Skin epidermis (tissue), 12 donors: ENCODE results near the gene SHISAL1.
"Not testable (repeated sequence)": the region's sequence is repeated elsewhere in the genome, so short reads cannot be mapped to it uniquely, and the experiment has no call there.

Experiments used
- H3K27ac ChIP-seq, 21 experiments: fragments of 200-600 bp; sonication (generic) in 11 of 21; one replicate each; pipeline ENCODE4 v1.5.0; 2020; ENCODE audit warnings: mild to moderate bottlenecking in 3 of 21, inconsistent platforms in 2 of 21, moderate library complexity in 2 of 21
- H3K4me3 ChIP-seq, 7 experiments: fragments of 200-600 bp; sonication (generic) in 2 of 7; one replicate each; pipeline ENCODE4 v1.5.0; 2020; ENCODE audit warnings: inconsistent platforms in 2 of 7, mild to moderate bottlenecking in 2 of 7, moderate library complexity in 1 of 7

The SHISAL1 gene

GRCh38 chr22:44330744-44331660, 18.3 kb upstream of the SHISAL1 start:
- Histone ChIP-seq H3K4me3 (peak overlapping the region; percentile 17 to 33 (median 22)), H3K27ac (peak overlapping the region in 3 of 21 experiments; percentile 16 to 50 (median 34))

GRCh38 chr22:44330188-44330743, 17.5 kb upstream of the SHISAL1 start:
- peak overlapping the region in 3 of 7 experiments; percentile 21 to 27 (median 27) for H3K4me3 ChIP-seq

DNA sequence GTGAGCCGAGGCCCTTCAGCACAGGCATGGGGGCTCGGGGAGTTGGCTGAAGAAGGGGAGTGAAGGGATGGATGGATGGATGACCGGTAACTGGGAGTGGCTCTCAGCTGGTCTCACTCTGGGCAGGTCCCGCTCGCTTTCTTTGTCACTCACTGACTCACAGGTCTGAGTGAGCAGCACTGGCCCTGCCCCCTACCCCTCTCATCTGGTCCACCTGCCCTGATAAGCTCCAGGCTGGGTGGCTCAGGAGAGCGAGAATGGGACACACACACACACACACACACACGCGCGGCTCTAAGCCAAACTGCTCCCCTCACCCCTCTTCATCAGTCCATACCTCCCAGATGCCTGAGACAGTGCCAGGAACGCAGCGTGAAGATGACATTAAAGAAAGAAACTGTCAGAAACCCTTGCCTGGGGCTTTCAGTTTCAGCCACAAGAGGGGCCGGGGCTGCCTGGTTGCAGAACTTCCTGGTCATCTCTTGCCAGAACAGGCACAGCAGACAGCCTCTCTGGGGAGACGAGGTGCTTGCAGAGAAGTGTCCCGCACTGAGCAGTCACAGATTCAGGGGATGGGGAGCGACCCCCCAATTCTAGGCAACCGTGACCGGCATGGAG, 16.5 kb upstream of the SHISAL1 start:
- H3K4me3 ChIP-seq: no peak overlapping the region
- no peak overlapping the region for H3K27ac ChIP-seq

More at GRCh38 chr22:44330188-44330743, 17.5 kb upstream of the SHISAL1 start:
- H3K27ac ChIP-seq: peak overlapping the region in 1 of 21 experiments; percentile 16

- H3K4me3 ChIP-seq: no peak overlapping the region
- H3K27ac ChIP-seq: no peak overlapping the region
Observed at GRCh38 chr22:44328762-44329161, 16.0 kb upstream of the SHISAL1 start.

DNA sequence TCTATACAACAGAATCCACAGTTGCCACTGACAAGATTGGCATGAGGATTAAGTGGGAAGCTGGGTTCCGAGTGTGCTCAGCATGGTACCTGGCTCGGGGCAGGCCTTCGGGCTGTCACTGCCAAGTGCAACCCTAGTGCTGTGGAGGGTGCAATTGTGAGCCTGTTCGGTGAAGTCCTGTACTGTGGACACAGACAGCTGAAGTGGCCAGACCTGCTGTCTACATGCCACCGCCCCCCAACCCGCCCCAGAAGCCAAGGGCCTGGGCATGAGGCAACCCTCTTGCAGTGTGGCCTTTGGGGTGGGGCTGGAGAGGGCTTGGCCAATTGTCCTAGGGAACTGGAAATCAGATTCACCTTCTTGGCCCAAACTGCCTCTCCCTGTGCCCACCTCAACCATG, 15.6 kb upstream of the SHISAL1 start:
- Histone ChIP-seq H3K27ac (no peak overlapping the region), H3K4me3 (no peak overlapping the region)

DNA sequence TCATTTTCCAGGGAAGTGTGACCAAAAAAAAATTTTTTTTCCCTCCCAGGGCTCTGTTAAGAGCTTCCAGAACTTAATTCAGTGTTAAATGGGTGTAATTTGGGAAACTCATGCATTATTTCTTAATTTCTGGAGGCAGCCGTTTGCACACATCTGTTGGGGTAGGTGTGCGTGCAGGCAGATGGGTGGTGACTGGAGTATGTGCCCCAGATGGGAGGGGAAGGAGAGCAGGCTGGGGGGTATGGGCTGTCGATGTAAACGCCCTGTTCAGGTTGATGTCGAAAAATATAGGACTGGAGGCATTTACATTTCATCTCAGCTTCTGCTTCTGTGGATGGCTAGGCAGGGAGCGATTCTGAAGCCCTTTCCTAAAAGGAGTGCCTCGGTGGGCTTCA, 13.7 kb upstream of the SHISAL1 start:
- Histone ChIP-seq H3K4me3 (peak overlapping the region; percentile 16 to 40 (median 30)), H3K27ac (peak overlapping the region in 11 of 21 experiments; percentile 3 to 71 (median 40))

- Histone ChIP-seq H3K4me3 (peak overlapping the region; percentile 16 to 40 (median 30)), H3K27ac (peak overlapping the region in 13 of 21 experiments; percentile 3 to 71 (median 40))
Observed at GRCh38 chr22:44325718-44326490, 13.2 kb upstream of the SHISAL1 start.

- not testable (repeated sequence) for H3K27ac ChIP-seq
Observed at GRCh38 chr22:44323140-44323790, 10.5 kb upstream of the SHISAL1 start.

GRCh38 chr22:44319685-44320084, 6.9 kb upstream of the SHISAL1 start:
- Histone ChIP-seq H3K4me3 (no peak overlapping the region), H3K27ac (no peak overlapping the region)

More at GRCh38 chr22:44323140-44323790, 10.5 kb upstream of the SHISAL1 start:
- H3K4me3 ChIP-seq: not testable (repeated sequence)

DNA sequence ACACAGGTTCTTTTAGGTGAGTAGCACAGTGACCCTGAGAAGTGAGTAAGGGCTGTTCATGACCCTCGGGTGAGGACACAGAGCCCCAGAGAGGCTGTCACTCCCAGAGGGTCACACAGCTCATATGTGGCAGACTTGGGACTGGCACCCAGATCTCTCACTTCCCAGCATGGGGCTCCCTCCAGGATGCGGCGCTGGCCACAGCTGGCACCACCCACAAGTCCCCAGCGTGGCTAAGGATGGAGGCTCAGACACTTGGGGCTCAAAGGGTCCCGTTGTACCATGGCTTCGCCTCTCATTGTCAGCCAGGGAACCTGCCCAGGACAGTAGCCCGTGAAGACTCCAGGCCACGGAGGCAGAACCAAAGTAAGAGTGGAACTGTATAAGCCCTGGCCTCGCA, 6.0 kb upstream of the SHISAL1 start:
- H3K4me3 ChIP-seq: no peak overlapping the region
- no peak overlapping the region for H3K27ac ChIP-seq

DNA sequence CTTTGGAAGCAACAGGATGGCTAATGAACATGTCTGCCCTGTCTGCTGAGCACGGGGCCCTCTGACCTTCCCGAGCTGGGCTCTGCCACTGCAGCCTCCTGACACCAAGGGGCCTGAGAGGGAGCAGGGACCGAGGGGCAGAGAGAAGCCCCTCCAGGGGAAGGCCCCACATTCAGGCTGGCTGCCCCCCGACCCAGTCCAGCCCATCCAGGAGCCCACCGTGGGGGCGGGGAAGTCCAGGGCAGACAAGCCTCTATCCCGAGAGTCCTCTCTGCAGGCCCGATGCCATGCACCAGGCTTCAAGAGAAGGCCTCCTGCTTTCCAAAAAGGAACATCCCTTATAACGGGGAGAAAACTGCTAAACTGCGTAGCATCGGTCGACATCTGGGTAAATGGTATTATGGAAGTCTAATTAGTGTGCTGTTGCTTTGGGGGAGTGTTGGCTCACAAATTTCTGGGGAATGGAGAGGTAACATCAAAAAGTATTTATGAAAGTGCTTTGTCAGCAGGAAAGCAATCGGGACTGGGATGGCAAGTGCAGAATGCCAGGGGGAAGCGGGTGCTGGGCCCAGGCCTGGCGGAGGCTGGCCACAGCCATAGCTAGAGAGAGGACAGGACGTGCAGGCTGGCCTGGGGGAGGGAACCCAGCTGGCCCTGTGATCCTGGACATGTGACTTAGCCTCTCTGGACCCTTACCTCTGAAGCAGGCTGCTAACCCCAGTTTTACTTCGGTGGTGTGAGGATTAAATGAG, 5.3 kb upstream of the SHISAL1 start:
- H3K4me3 ChIP-seq: no peak overlapping the region
- H3K27ac ChIP-seq: no peak overlapping the region

GRCh38 chr22:44317123-44317444, 4.3 kb upstream of the SHISAL1 start:
- Histone ChIP-seq H3K4me3 (no peak overlapping the region), H3K27ac (peak overlapping the region in 1 of 21 experiments; percentile 46)

DNA sequence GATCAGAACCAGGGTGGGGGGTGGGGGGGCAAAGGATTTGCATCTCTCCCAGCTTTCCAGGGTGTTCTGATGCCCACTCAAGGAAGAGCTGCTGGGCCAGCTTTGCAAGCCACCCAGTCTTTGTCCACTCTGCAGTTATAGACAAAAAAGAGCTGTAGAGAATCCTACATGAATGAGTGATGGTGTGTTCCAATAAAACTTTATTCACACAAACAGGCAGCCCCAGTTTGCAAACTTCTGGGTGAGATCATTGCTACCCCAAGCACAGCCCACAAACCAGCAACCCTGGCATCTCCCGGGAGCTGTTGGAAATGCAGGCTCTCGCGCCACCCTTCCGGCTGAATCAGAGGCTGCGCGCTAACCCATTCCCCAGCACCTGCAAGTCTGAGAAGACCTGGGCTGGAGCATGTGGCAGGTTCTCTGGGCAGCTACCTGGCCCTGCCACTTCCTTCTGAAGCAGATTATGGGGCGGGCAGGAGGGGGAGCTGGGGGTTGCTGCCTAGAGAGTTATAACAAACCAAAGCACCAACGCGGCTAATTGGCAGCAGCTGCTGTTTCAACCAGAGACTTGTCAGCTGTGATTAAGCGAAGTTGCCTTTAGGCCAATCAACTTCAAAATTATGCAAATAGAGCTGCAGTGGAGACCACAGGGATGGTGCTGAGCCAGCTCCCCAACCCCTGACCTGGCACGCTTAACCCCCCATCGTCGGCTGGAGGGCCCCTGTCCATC, 3.8 kb upstream of the SHISAL1 start:
- H3K27ac ChIP-seq: peak overlapping the region in 2 of 21 experiments; percentile 14 to 46
- H3K4me3 ChIP-seq: no peak overlapping the region

DNA sequence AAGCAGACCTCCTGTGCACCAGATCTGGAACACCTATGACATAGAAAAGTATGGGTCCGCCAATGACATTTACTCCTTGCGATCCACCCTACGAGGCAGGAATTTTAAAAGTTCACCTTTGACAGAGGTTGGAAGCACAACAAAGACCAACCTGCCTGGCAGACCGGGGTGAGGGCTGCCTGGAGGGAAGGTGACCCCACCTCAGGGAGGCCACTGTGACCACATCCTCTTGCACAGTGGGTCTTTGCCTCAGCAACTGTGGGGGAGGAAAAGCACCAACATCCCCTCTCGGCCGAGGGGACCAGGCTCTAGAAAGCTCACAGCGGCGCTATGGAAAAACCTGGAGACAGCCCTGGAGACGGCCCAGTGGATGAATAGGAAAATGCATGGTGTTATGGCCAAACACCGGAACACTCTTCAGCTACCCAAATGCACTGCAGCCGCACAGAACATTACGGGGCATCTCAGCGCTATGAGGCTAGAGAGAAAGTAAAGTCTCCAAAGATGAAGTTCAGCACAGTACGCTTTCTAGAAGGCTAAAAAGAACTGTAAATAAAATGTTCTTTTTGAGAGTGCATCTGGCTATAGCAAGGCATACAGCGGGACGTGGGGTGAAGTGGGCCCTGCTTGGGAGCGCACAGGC, 1.8 kb upstream of the SHISAL1 start:
- no peak overlapping the region for H3K27ac ChIP-seq
- H3K4me3 ChIP-seq: no peak overlapping the region

DNA sequence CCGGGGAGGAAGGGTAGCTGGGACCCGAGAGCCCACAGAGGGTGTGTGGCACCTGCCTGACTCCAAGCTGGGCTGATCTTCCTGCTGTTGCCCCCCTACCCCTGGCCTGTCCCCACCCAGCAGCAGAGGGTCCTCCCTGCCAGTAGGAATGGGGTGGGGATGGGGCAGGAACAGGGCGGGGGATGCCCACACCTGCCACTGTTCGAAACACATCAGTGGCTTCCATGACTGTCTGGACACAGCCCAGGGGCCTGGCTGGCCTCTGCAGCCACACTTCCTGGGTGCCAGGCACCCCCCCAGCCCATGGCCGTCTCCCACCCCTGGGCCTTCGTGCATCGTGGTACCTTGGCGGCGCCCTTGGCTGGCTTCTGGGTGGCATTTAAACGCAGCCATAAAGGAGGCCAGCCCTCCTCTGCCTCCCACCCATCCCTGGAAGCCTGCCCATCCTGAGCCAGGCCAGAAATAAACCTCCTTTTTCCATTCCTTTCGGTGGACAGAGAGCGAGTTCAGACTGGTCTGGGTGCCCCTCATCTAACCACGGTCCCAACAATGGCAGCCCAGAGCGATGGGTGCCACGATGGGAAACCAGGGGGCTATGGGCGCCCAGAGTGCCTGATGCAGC, 745 bp upstream of the SHISAL1 start:
- H3K4me3 ChIP-seq: no peak overlapping the region
- no peak overlapping the region for H3K27ac ChIP-seq

DNA sequence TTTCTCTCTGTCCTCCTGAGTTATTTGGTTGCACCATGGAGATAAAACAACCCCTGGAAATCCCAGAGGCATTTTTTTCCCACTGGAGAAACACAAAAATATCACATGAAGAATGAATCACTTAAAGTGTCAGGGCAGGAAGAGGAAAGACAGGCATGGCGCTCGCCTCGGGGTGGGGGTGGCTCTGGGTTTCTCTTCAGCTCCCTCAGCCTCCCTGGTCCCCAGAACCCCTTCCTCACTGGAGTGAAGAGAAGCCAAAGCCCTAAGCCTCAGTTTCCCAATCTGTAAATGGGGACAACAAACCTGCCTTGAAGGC, 938 bp downstream of the SHISAL1 start:
- H3K27ac ChIP-seq: peak overlapping the region in 7 of 21 experiments; percentile 1 to 60 (median 45)

More for the DNA sequence above, 938 bp downstream of the SHISAL1 start:
- no peak overlapping the region for H3K4me3 ChIP-seq
